AG20443 (cell line): ENCODE data around the gene JAKMIP1.
"Not testable (repeated sequence)": the region's sequence is repeated elsewhere in the genome, so short reads cannot be mapped to it uniquely, and the experiment has no call there.

Experiments used
- DNase-seq: peaks from one replicate; pipeline ENCODE4 v3.0.0; 2012; ENCODE audit warnings: low spot score, mixed read lengths

JAKMIP1 gene

DNA sequence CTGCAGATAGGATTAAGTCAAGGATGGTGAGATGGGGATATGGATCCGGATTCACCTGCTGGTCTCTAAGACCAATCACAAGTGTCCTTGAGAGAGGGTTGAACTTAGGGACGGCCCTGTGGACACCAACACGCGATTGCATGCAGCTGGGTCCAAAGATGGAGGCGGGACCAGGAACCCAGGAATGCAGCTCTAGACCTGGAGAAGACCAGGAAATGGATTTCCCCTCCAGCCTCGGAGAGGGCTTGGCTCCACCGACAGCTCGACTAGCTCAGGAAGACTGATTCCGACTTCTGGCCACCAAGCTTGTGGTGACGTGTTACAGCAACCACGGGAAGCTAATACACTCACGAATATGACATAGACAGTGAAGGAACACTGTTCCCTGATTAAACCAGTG, 186.8 kb downstream of the JAKMIP1 start:
- DNase-seq, result no peak

DNA sequence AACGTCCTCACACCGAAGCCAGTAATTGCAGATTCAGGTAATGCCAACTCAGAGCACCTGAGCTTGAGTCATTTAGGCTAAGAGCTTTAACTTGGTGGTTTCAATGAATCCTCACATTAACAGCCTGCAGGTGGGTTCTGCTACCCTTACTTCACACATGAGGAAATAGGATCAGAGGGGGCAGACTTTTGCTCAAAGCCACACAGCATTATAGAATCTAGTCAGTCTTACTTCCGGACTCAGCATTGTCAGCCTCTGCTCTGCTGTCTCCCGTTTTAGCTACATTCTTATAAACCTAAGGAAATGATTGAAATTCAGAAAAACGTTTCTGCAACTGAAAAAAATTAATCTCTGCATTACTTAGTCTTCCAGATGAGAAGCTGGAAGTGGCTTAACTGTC, 188.1 kb downstream of the JAKMIP1 start:
- DNase-seq, result no peak

DNA sequence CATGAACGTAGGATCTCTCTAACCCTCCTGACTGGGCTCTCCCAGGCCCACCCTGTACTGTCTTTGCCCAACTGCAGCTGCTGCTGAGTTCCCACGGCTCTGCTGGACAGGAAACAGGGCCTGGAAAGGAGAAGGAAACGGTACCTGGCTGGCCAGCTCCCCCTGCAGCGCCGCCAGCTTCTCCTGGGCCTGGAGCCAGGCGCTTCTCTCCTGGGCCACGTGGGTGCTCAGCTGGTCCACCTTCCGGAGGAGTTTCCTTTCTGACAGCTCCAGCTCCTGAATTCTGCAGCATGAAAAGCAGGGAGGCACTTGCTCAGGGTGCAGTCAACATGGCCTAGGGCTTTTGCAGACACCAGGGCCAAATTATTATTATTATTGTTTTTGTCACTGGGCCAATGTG, 188.7 kb downstream of the JAKMIP1 start:
- no peak for DNase-seq

DNA sequence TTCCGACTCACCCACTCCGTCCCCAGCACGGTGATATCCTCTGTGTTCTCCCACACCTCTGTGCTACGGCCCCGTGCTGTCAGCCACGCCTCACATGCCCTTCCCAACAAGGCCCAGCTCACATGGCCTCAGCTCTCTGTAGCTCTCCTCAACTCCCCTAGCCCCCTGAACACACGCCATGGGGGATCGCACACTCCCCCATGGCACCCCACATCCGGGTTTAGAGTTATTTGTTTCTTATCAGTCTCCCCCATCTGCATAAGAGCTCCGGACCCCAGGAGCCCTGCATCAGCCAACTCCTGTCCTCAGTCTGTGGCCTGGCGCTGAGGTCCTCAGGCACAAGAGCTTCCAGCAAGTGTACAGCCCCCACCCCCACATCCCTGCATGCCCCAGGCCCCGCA, 189.1 kb downstream of the JAKMIP1 start:
- DNase-seq, result no peak

DNA sequence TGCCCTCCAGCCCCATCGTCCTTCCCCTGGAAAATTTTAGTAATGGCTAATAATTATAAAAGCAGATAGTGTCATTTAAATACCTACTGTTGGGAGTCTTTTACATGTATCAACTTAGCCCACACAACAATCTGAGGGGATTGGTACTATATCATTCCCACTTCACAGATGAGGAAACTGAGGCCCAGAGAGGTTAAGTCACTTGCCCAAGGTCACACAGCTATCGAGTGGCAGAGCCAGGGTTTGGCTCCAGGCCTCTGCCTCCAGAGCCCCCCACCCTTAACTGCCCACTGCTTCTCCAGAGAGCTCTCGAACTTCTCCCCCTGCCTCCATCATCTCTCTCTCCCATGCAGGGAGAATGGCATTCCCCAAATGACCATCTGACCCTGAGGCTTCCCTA, 189.6 kb downstream of the JAKMIP1 start:
- no peak for DNase-seq

DNA sequence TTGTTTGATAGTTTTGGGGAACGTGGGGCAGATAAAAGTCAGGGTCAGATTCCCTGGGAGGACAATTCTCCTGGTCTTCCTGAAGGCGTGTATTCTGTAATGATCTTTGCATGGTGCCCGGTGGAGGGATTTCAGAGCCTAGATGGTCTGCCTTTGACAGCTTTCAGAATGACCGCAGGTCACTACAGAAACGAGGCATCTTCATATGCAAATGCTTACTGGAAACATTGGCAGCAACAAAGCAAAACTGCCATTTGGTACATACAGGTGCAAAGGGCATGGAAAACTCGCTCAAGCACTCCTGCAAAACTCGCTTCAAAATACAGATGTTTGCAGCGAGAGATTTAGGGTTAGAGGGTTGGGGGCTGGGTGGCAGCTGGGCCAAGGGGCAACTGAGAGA, 190.9 kb downstream of the JAKMIP1 start:
- no peak for DNase-seq

DNA sequence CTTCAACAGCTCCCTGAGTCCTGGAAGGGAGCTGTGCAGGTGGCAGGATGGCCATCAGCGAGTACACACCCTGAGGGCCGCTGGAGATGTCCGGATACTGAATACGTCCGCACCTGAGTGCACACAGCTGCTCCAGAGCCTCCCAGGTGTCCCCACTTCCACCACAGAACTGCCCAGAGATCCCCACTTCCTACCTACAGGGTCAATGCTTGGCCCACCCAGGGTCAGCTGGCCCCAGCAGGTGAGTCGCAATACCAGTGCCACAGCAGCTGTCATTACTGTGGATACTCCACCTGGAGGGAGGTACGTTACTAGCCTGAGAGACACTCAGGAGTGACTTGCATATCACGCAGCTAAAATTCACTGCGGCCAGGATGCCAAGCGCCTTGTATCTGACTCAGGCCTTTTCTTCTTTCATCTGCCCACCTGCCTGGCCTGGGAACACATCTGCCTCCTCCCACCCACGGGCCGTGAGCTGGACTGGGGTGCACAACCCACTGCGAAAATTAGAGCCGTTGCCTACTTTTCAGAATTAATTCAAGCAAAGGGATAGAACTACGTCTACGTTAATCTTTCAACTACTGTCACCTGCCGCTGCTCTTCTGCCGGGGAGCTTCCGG, 191.5 kb downstream of the JAKMIP1 start:
- DNase-seq, result no peak

DNA sequence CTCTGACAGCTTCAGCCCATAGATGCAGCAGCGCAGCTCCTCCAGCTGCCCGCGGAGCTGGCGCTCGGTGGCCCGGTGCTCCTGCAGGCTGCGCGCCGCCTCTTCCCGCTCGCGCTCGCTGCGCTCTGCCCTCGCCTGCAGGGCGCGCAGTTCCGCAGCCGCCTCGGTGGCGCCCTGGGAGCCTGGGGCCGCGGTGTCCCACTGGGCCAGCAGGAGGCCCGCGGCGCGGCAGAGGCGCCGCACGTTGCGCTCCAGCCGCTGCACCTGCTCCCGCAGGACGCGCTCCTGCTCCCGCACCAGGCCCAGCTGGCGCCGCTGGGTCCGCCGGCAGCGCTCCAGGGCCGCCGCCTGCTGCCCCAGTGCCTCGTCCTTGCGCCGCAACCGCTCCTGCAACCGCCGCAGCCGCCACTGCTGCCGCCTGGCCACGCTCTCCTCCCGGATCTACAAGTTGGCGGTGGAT, 192.2 kb downstream of the JAKMIP1 start:
- no peak for DNase-seq

DNA sequence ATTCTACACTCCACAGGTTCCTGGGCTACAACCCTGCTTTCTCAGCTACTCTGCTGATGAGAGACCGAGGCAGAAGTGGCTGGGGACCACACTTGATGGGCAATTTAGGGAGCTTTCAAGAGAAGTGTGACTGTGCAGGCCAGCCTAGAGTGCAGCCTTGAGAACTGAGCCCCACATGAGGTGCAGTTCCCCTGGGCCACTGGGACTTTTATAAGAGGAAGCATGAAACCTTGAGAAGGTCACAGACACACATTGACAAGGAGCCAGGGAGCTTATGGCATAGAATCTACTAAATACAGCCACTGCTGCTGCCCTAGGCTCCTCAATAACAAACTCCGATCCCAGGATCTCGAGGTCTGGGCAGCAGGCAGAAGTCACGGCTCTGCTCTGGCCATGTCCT, 195.2 kb downstream of the JAKMIP1 start:
- DNase-seq, result no peak

DNA sequence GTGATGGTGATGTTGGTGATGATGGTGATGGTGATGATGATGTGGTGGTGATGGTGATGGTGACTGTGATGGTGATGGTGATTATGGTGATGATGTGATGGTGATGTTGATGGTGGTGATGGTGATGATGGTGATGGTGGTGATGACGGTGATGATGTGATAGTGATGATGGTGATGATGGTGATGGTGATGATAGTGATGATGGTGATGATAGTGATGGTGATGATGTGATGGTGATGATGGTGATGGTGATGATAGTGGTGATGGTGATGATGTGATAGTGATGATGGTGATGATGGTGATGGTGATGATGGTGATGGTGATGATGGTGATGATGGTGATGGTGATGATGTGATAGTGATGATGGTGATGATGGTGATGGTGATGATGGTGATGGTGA, 196.9 kb downstream of the JAKMIP1 start:
- DNase-seq, result not testable (repeated sequence)

DNA sequence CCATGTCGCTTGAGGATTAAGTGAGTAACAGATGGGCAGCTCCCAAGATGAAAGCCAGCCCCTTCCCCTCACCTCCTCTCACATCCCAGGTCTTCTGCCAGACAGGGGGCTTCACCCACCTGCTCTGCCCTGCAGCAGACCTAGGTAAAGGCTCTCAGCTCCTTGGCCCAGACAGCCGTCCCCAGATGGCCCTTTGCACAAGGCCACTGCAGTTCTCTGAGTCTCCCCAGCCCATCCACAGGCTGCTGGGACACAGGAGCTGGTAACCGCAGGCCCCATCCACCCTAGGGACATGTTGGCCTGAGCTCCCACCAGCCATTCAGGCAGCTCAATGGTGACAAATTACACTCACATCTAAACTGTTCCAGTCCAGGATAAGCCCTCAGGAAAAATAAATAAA, 197.4 kb downstream of the JAKMIP1 start:
- DNase-seq, result no peak

DNA sequence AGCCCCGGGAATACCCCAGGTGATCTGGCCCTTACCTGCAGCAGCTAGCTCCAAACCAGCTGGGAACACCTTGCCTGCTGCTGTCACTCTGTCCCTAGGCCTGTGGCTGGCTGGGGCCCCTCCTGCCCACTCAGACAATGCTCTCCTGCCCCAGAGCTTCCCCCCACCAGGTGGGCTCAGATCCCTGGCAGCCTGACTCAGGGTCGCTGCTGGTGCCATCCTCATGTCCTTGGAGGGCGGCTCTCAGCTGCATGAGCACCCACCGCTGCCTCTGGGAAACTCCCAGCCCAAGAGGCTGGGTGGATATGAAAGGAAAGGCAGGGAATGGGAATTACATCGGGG, 197.9 kb downstream of the JAKMIP1 start:
- no peak for DNase-seq

DNA sequence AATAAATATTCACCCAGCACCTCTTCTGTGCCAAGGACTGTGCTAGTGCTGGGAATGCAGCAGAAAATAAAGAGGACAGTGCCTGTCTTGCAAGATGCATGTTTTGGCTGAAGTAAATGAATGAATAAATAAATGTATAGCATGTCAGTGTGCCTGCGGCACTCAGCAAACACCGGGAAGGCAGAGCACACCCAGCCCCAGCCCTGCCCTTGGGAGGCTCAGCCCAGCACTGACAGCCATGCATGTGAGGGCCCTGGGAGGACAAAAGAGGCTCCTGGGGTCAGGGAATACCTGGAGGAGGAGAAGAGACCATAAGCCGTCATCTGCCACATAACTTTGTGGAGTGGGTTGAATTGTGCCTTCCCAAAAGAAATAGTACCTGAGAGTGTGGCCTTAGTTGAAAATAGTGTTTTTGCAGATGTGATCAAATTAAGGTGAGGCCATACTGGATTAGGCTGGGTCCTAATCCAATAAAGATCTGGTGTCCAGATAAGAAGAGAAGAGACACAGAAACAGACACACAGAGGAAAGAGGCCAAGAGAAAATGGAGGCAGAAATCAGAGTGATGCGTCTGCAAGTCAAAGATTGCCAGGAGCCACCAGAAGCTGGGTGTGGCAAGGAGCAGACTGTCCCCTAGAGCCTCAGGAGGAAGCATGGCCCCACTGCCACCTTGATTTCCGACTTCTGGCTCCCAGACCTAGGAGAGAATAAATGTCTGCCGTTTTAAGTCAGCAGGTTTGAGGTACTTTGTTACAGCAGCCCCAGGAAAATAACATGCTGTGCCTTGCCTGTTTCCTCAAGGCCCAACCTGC, 198.5 kb downstream of the JAKMIP1 start:
- DNase-seq, result no peak

DNA sequence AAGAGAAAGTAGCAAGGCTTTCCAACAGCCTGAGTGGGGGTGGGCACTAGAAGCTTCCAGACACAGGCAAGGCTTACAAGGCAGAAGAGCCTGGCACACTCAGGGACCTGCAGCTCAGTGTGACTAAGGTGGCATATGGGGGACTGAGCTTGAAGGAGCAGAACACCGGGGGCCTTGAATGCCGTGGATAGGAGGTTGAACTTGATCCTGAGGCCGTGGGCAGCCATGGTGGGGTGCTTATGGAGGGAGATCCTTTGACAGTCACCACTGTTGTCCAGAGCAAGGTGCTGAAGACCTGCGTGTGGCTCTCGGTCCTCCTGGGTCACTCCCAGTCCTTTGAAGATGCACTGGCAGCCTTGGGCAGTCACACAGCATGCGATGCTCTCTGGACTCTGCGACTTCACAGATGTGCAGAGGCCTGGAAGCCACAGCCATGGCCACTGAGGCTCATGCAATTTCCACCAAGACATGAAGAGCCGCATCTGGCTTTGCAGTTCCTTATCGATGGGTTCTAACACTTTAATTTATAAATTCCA, 200.5 kb downstream of the JAKMIP1 start:
- no peak for DNase-seq

DNA sequence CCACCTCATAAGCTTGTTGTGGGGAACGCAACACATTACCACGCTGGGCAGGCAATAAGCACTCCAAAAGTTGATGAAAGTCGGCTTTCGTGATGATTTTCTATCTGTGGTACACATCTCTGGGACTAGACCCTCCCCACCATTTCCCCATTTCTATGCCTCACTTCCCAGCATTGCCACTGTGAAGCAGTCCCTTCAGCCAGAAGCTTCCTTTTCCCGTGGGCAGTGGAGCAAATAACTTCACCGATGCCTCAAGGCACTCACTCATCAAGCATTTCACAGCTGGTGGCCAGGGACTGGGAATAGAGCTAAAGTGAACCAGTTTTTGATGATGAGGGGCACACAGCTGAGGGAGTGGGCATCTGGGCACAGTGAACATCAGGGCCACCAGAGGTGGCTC, 201.0 kb downstream of the JAKMIP1 start:
- DNase-seq, result no peak

DNA sequence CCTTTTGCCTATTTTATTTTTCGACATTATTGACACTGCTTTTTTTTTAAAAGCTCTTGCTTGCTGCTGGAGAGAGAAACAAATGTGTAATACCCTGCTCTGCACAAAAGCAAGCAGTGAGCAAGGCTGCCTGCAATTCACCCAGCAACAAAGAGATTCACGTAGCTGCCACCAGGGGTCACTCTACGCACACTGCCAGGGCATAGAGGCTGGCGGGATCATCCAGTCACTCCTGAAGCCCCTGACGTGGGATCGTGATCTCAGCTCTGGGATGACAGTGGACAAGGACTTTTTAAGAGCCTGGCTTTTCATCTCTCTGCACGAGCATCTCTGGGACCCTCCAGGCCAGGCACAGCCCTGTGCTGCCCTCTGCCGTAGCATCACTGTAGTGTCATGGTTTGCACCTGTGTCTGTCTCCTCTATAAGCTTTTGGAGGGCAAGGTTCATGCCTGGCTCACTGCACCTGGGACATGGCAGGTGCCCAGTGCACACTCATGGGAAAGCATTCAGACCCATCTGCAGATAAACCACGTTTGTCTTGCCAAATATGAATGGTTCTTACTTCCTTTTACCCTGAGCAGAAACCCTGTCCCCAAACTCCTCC, 201.9 kb downstream of the JAKMIP1 start:
- peak; percentile 87 for DNase-seq

DNA sequence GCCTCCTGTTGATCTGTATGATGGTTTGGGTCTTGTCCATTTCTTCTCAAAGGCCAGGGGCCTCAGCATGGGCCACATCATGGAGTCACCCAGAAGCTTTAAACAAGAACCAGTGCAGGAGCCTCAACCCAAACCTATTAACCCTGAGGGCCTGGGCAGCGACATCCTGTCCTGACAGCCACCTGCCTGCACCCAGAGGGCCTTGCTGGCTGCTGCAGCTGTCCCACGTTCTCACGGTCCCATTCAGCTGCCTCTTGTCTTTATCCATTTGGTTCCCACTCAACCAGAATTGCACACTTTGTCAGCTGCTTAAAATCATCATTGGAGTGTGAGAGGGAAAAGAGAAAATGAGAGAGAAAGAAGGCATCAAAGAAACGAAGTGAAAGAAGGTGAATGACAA, 203.7 kb downstream of the JAKMIP1 start:
- DNase-seq, result no peak

DNA sequence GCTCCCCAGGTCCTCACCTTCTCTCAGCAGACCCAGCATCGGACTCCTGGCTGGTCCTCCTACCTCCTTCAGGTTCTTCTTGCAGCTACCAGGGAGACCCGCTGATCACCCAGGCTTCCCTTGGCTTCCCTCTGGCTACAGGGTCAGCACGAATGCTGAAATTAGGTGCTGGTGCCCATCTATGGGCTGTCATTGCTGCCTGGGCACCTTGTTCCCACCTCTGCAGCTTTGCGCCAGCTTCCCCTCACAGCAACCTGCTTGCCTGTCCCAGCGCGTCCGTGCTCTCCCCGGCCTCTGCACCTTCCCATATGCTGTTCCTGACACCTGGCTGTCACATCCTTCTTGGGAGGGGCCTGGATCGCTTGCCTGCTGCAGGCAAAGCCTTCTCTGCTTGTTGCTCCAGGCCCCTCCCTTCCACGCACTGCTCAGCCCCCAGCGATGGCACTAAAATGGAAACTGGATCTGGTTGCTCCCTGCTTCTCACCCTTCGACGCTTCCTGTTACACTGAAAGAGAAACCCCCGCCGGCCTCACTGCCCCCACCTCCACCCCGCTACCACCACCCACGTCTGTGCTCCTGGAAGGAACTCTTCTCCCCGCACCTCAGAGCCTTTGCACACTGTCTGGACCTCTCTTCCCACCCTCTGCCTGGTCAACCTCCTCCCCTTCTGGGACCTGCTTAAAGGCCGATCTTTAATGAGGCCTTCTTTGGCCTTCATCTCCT, 204.3 kb downstream of the JAKMIP1 start:
- DNase-seq, result no peak

DNA sequence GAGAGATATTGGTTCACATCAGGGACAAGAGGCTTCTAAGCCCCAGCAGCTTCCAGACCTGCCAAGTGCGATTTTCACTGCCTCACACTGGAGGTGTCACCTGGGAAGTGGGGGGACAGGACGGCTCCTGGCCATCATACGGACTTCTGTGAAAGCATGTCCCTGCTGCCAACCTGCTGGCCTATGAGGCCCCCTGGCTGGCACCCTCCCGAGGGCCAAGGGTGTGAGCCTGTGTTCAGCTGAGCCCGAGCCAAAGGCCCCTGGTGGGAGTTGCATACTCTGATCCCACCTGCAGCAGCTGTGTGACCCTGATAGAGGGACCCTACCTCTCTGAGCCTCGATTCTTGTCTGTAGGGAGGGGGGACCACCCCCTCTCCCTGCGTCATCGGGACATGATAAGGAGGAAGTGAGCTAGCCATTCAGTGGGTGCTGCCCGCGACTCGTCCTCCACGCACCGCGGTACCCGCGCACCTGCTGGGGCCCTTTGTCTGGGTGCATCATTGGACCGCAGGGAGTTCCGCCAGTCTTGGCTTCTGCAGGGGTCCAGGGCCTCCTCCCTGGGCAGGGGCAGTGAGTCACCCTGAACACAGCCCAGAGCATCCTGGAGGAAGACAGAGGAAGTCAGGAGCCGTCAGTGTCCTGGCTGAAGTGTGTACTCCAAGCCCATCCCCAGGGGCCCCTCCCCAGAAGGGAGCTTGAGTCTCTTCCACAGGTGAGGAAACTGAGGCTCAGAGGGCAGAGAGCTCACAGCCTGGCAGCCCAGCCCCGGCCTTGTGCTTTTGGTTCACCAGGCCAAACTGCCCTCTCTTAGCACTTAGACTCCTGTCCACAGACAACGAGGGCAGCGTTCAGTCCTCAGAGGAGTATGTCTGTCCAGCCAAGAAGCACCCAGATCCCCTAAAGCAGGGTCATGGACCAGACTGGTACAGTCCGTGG, 206.2 kb downstream of the JAKMIP1 start:
- DNase-seq, result no peak

DNA sequence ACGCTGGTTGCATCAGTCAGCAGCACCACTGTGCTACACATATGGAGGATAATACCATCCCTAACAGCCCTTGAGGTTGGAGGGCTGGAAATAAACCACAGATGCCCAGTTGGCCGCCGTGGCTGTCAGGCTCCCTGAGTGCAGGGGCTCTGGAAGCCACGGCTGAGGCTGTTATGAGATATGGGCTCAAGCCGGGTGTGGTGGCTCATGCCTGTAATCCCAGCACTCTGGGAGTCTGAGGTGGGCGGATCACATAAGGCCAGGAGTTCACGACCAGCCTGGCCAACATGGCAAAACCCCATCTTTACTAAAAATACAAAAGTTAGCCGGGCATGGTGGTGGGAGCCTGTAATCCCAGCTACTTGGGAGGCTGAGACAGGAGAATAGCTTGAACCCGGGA, 207.0 kb downstream of the JAKMIP1 start:
- DNase-seq, result not testable (repeated sequence)

DNA sequence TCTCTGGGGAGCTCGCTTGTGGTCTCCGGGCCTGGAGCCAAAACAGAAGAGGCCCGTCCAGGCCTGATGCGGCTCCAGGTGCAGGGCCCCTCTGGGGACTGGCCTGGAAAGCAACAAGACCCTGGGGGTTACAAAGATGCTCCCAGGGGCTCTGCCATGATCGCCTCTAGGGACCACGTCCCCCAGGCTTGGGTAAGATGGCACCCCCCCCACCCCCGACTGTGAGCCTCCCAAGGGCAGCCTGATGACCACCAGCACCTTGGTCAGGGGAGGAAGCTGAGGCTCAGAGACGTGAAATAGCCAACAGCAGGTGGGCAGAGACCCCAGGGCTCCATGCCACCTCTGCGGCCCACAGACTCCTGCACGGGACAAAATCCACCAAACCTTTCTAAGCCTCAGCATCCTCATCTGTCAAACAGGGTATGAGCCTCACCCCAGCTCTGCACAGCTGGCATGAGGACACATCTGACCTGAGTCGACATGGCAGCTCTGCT, 207.5 kb downstream of the JAKMIP1 start:
- no peak for DNase-seq
